Stimulated activated CD4-positive, alpha-beta T cell treated with anti-CD3 and anti-CD28 coated beads, Interleukin-4, amount 100 ng/mL, for 1 hour (primary cell): Measurements from ENCODE around the gene MRPL23.
"Not testable (repeated sequence)": the region's sequence is repeated elsewhere in the genome, so short reads cannot be mapped to it uniquely, and the experiment has no call there.

Experiments used
- DNase-seq: peaks from one replicate; pipeline ENCODE4 v3.0.0-alpha.2; 2020

The MRPL23 gene

GRCh38 chr11:1934335-1935155, 12.6 kb upstream of the MRPL23 start:
- no peak for DNase-seq

GRCh38 chr11:1935156-1936071, 11.7 kb upstream of the MRPL23 start:
- DNase-seq: no peak

GRCh38 chr11:1936072-1936780, 10.9 kb upstream of the MRPL23 start:
- DNase-seq: no peak

GRCh38 chr11:1936781-1937615, 10.1 kb upstream of the MRPL23 start:
- DNase-seq: no peak

- DNase-seq: no peak
Measured at GRCh38 chr11:1937616-1938342, 9.4 kb upstream of the MRPL23 start.

- no peak for DNase-seq
Measured at GRCh38 chr11:1938343-1939005, 8.7 kb upstream of the MRPL23 start.

GRCh38 chr11:1939006-1939625, 8.0 kb upstream of the MRPL23 start:
- DNase-seq: no peak

GRCh38 chr11:1939788-1940187, 7.3 kb upstream of the MRPL23 start:
- DNase-seq: not testable (repeated sequence)

- DNase-seq: no peak
Measured at GRCh38 chr11:1942558-1943260, 4.4 kb upstream of the MRPL23 start.

- DNase-seq: no peak
Measured at GRCh38 chr11:1943576-1943975, 3.6 kb upstream of the MRPL23 start.

- DNase-seq: no peak
Measured at GRCh38 chr11:1943977-1944376, 3.2 kb upstream of the MRPL23 start.

- DNase-seq: no peak
Measured at GRCh38 chr11:1947592-1948237, 583 bp downstream of the MRPL23 start.

- DNase-seq: no peak
Measured at GRCh38 chr11:1948389-1948788, 1.3 kb downstream of the MRPL23 start.

- DNase-seq: no peak
Measured at GRCh38 chr11:1949302-1949701, 2.2 kb downstream of the MRPL23 start.

GRCh38 chr11:1949922-1950321, 2.8 kb downstream of the MRPL23 start:
- no peak for DNase-seq

- no peak for DNase-seq
Measured at GRCh38 chr11:1952806-1953482, 5.8 kb downstream of the MRPL23 start.

GRCh38 chr11:1953489-1954266, 6.5 kb downstream of the MRPL23 start:
- DNase-seq: peak; percentile 15

- DNase-seq: no peak
Measured at GRCh38 chr11:1958367-1958766, 11.2 kb downstream of the MRPL23 start.
